ENCODE results near the gene PAAF1. TPM values are rescaled to one million over a fixed set of nuclear protein-coding genes. Genes with fewer than 3 reads are reported as not detected.

The PAAF1 gene, protein sequence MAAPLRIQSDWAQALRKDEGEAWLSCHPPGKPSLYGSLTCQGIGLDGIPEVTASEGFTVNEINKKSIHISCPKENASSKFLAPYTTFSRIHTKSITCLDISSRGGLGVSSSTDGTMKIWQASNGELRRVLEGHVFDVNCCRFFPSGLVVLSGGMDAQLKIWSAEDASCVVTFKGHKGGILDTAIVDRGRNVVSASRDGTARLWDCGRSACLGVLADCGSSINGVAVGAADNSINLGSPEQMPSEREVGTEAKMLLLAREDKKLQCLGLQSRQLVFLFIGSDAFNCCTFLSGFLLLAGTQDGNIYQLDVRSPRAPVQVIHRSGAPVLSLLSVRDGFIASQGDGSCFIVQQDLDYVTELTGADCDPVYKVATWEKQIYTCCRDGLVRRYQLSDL
- 14.7 and 16.3 TPM in 2 replicates for total RNA-seq

DNA sequence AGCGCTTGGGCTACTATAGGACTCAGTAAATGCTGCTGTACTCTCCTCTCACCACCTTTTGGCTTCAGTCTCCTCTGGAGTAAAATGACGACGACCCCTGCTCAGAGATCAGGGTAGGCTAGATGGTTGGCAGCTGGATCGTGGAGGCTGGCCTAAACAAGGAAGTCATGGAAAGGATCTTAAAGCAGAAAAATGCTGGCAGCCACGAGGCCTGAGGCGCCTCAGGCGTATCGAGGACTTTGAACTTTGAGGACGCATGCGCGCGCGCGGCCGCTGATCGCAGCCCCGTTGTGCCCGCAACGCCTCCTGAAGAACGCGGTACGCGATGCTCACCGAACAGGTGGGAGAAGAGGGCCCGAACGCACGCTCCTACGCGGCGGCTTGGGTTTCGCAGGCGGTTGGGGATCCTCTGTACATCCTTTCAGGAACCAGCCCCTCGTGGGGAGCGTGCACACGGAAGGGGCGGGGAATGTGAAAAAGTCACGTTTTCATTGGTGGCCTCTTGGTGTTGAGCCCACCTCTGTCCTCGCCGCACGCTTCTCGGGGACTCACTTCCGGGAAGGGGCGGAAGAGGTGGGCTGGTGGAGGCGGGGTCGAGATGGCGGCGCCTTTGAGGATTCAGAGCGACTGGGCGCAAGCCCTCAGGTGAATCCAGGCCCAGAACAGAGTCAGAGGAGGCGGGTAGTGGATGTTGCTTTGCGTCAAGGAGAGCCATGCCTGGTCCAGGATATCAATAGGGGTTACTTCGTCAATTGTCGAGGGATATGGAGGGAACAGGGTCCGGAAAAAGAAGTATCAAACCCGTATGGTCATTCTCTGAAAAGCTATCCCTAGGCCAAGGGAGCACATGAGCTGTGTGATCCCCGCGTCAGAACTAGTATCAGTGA is at the start of gene PAAF1, which contains the start of gene COA4:
PAAF1 (plus strand) TSS at position 576 of the 887 bp plus-strand sequence; CDS start at position 599, 23 bp downstream.
COA4 (minus strand) TSS at position 423 of the 887 bp plus-strand sequence. CDS start 3,468 bp downstream, outside the sequence.

DNA sequence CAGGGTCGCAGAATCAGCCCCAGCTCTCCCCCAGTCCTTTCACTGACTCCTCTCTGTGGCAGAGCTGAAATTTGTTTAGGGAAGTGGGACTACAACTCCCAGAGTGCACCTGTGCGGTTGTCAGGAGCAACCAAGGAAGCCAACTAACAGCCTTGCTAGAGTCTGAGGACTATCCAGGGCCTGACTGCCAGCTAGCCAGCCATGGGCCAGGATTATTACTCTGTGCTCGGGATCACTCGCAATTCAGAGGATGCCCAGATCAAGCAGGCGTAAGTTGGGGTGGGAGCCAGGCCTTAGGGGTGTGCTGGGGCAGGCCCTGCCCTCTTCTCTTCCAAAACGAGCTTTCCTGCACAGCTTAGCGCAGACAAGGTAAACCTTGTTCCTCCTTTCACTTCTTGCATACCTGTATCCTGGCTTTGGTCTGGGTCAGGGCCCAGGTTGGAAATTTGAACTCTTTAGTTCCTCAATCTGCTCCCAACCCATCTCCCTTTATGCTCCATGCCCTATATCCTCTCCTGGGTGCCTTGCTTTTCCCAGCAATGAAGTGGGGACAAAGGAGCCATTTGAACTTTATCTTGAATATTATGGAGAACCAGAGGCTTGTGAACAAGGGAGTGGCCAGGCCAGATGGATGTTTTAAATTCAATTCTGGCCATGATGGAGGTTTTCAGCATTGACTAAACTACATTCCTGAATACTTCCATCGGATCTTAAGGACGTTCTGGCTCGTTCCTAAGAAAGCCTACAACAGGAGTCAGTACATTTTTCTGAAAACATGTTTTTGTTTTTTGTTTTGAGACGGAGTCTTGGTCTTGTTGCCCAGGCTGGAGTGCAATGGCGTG is 74.3 kb downstream of the PAAF1 start, which contains the start of gene DNAJB13:
DNAJB13 (plus strand) TSS at position 158 of the 842 bp plus-strand sequence; CDS start at position 202, 44 bp downstream.

Other genes starting within 250 kb of the PAAF1 start
- gene PLEKHB1, start 230.4 kb upstream of the PAAF1 start, total RNA-seq, result 2.1 and 2.5 TPM in 2 replicates
- gene RAB6A, start 115.9 kb upstream of the PAAF1 start, total RNA-seq, result 130 and 148 TPM in 2 replicates
- 18.3 and 20.3 TPM in 2 replicates for gene MRPL48, start 89.1 kb upstream of the PAAF1 start, total RNA-seq
- gene COA4, start 153 bp upstream of the PAAF1 start, total RNA-seq, result 39.2 and 49.4 TPM in 2 replicates
- 0.07 TPM in 1 of 2 replicates, not detected in the other for gene DNAJB13, start 74.0 kb downstream of the PAAF1 start, total RNA-seq
- gene UCP2, start 105.8 kb downstream of the PAAF1 start, total RNA-seq, result 0.13 and 0.39 TPM in 2 replicates
- gene UCP3, start 132.1 kb downstream of the PAAF1 start, total RNA-seq, result 0.65 and 0.73 TPM in 2 replicates

Measured in smooth muscle cell of the pulmonary artery (primary cell).